ENCODE measurements around the gene NEK7.

Gene NEK7

GRCh38 chr1:198278943-198279342 lies 122.1 kb downstream of the NEK7 start:
- DNase-seq, result no peak
- Histone ChIP-seq H3K9me3 (no peaks in the 10 kb centered on the region), H3K27me3 (no peaks in the 10 kb centered on the region), H3K36me3 (no peaks in the 10 kb centered on the region), H3K4me3 (ENCODE audit: low read depth, low read length) (no peak overlapping the region), H3K4me1 (peaks cover 14% of the 10 kb centered on the region)
- TF ChIP-seq CTCF (IDR thresholded peaks at IDR 0.05; ENCODE audit: low read depth, low read length), result no peak

- H3K9me3 ChIP-seq, result no peaks in the 10 kb centered on the region
- no peak for TF ChIP-seq CTCF (IDR thresholded peaks at IDR 0.05; ENCODE audit: low read depth, low read length)
- H3K4me1 ChIP-seq, result peaks cover 14% of the 10 kb centered on the region
- H3K36me3 ChIP-seq, result no peaks in the 10 kb centered on the region
- H3K27me3 ChIP-seq, result no peaks in the 10 kb centered on the region
- no peak overlapping the region for H3K4me3 ChIP-seq (ENCODE audit: low read depth, low read length)
- no peak for DNase-seq
Observed at GRCh38 chr1:198280080-198280479, 123.3 kb downstream of the NEK7 start.

- Histone ChIP-seq H3K36me3 (no peaks in the 10 kb centered on the region), H3K4me1 (peaks cover 4% of the 10 kb centered on the region), H3K27me3 (no peaks in the 10 kb centered on the region), H3K4me3 (ENCODE audit: low read depth, low read length) (no peak overlapping the region), H3K9me3 (no peaks in the 10 kb centered on the region)
- no peak for TF ChIP-seq CTCF (IDR thresholded peaks at IDR 0.05; ENCODE audit: low read depth, low read length)
- DNase-seq, result no peak
Observed at GRCh38 chr1:198281911-198282310, 125.1 kb downstream of the NEK7 start.

GRCh38 chr1:198283222-198283621 lies 126.4 kb downstream of the NEK7 start:
- no peaks in the 10 kb centered on the region for H3K36me3 ChIP-seq
- H3K9me3 ChIP-seq, result no peaks in the 10 kb centered on the region
- H3K4me3 ChIP-seq (ENCODE audit: low read depth, low read length), result no peak overlapping the region
- no peak for TF ChIP-seq CTCF (IDR thresholded peaks at IDR 0.05; ENCODE audit: low read depth, low read length)
- DNase-seq, result no peak
- no peaks in the 10 kb centered on the region for H3K27me3 ChIP-seq
- peaks cover 4% of the 10 kb centered on the region for H3K4me1 ChIP-seq

- Histone ChIP-seq H3K9me3 (no peaks in the 10 kb centered on the region), H3K36me3 (no peaks in the 10 kb centered on the region), H3K4me1 (peaks cover 8% of the 10 kb centered on the region), H3K27me3 (no peaks in the 10 kb centered on the region), H3K4me3 (ENCODE audit: low read depth, low read length) (no peak overlapping the region)
- no peak for TF ChIP-seq CTCF (IDR thresholded peaks at IDR 0.05; ENCODE audit: low read depth, low read length)
- no peak for DNase-seq
Observed at GRCh38 chr1:198287916-198288315, 131.1 kb downstream of the NEK7 start.

GRCh38 chr1:198290089-198290683 lies 133.4 kb downstream of the NEK7 start:
- Histone ChIP-seq H3K36me3 (no peaks in the 10 kb centered on the region), H3K27me3 (no peaks in the 10 kb centered on the region), H3K4me3 (ENCODE audit: low read depth, low read length) (no peak overlapping the region), H3K9me3 (no peaks in the 10 kb centered on the region), H3K4me1 (peaks cover 4% of the 10 kb centered on the region)
- TF ChIP-seq CTCF (IDR thresholded peaks at IDR 0.05; ENCODE audit: low read depth, low read length), result no peak
- DNase-seq, result no peak

Data from BE2C (cell line).